Activated naive CD4-positive, alpha-beta T cell treated with anti-CD3 and anti-CD28 coated beads, Interleukin-2, amount 10 ng/mL, durations not matched to agents 7 days and 5 days (primary cell): ENCODE data around the gene MUC21.
"Not testable (repeated sequence)": the region's sequence is repeated elsewhere in the genome, so short reads cannot be mapped to it uniquely, and the experiment has no call there.

Source experiments
- CTCF ChIA-PET: fragments of 350-600 bp; sonication (Branson Sonifier 250); formaldehyde crosslinking; loops from one replicate; lab custom pipeline; 2021; ENCODE audit warnings: antibody characterized with exemption; lab: Charles Lee
- DNase-seq: peaks from one replicate; pipeline ENCODE4 v3.0.0-alpha.2; 2020
- H3K27ac Mint-ChIP-seq: one replicate; pipeline ENCODE4 v1.8.0; 2021; ENCODE audit warnings: mild to moderate bottlenecking, moderate library complexity, mixed read lengths
- H3K27me3 Mint-ChIP-seq: one replicate; pipeline ENCODE4 v1.8.0; 2021; ENCODE audit warnings: mild to moderate bottlenecking, mixed read lengths
- H3K36me3 Mint-ChIP-seq: one replicate; pipeline ENCODE4 v1.8.0; 2021; ENCODE audit warnings: mixed read lengths
- H3K4me1 Mint-ChIP-seq: one replicate; pipeline ENCODE4 v1.8.0; 2021; ENCODE audit warnings: mixed read lengths
- H3K4me3 Mint-ChIP-seq: one replicate; pipeline ENCODE4 v1.8.0; 2021; ENCODE audit warnings: mild to moderate bottlenecking, moderate library complexity, mixed read lengths
- H3K9me3 Mint-ChIP-seq: one replicate; pipeline ENCODE4 v1.8.0; 2021; ENCODE audit warnings: mixed read lengths

The MUC21 gene

DNA sequence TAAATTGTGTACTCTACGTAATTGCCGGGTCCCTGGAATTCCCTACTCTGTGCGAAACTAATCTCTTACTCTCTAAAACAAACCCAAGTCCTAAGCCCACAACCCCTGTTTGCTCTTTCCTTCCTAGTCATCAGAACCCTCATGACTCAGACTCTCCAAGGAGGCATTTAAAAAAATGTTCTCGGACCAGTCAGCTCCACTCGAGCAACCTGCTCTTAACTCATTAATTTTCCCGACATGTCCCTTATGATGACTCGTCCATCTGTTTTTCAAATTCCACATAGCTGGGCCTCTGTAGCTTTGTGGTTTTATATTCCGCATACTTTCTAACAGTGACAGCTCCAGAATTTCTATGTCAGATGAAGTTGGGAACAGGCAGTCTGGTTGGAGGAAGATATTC, 24.2 kb downstream of the MUC21 start:
- Mint-ChIP-seq H3K36me3 (no peaks in the 10 kb centered on the region), H3K27ac (no peak overlapping the region), H3K9me3 (no peaks in the 10 kb centered on the region), H3K4me3 (no peak overlapping the region), H3K4me1 (peaks cover 9% of the 10 kb centered on the region), H3K27me3 (peaks cover 32% of the 10 kb centered on the region)
- no peak for DNase-seq
- CTCF ChIA-PET: interaction anchor here (1.1 kb wide), 1 partner anchor 9 kb away, joined by 3 read pairs; no protein-coding TSS in a partner anchor

DNA sequence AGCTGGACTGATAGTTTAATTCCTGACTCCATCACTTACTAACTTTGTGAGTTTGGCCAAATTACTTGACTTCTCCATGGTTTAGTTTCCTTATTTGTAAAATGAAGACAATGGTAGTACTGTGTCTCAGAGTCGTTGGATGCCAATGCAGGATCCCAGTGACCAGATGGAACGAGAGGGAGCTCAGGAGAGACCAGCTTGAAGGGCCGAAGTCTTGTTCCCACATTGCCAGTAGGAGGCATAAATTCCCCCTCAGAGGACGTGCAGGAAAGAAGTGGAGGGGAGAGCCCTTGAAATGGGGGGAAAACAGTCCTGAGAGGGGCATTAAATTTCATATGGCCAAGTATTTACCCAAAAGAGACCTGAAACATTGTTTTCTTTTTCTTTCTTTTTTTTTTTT, 24.6 kb downstream of the MUC21 start:
- no peak overlapping the region for H3K4me3 Mint-ChIP-seq
- H3K4me1 Mint-ChIP-seq: peaks cover 9% of the 10 kb centered on the region
- H3K27me3 Mint-ChIP-seq: peaks cover 37% of the 10 kb centered on the region
- H3K27ac Mint-ChIP-seq: no peak overlapping the region
- no peaks in the 10 kb centered on the region for H3K36me3 Mint-ChIP-seq
- H3K9me3 Mint-ChIP-seq: no peaks in the 10 kb centered on the region
- CTCF ChIA-PET: interaction anchor here (1.1 kb wide), 1 partner anchor 10 kb away, joined by 3 read pairs; no protein-coding TSS in a partner anchor
- DNase-seq: no peak

DNA sequence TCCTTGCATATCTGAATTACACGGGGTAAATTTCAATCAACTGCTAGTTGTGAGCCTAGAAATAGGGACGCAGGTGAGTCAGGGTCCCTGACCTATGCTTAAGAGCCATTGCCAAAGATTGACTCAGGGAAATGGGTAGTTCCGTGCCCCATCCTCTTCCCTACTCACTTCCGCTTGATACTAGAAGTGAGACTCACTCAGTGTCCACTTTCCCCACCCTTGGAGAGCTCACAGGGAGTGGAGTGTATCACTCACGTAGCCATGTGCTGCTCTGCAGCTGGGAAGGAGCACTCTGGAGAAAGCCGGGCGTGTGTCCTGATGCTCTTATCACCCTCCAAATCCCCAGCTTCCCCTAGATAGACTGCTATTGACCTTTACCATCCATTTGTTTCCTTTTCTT, 26.2 kb downstream of the MUC21 start:
- no peaks in the 10 kb centered on the region for H3K9me3 Mint-ChIP-seq
- no peak overlapping the region for H3K27ac Mint-ChIP-seq
- no peak overlapping the region for H3K4me3 Mint-ChIP-seq
- CTCF ChIA-PET: no interaction called here
- DNase-seq: no peak
- H3K27me3 Mint-ChIP-seq: peaks cover 44% of the 10 kb centered on the region
- H3K36me3 Mint-ChIP-seq: no peaks in the 10 kb centered on the region
- peaks cover 7% of the 10 kb centered on the region for H3K4me1 Mint-ChIP-seq

DNA sequence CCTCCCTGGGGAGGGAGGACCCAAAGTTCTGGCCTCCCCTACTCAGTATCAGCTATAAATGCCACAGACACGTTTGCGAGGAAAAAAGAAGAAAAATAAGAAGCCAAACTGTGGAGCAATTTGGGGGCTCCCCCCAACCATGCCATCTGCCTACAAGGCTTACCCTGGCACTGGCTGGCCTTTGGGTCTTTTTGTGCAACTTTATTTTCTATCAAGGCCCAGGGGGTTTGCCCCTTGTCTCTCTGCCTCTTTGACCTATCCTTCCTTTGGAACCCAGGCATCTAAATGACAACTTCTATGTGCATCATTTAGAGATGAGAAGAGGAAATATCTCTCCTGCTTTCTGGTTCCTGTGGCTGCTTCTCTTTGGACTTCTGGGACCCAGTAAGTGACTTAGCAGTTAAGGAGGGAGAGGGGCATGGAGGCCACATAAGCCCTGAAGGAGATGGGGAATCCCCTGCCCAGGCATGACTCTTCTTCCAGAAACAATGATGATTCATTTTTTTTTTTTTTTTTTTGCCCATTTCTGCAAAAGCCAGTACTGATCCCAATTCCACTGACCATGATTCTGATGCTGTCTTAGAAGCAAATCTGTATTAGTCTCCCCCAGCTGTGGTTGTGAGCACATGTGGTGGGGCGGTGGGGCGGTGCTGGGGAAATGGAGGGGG, 27.0 kb downstream of the MUC21 start, which contains the start of gene MUC22:
TSS of gene MUC22 (plus strand) at position 82 of the 668 bp plus-strand sequence. CDS start at position 315, 233 bp downstream.
- CTCF ChIA-PET: no interaction called here
- Mint-ChIP-seq H3K4me3 (no peak within 1 kb of the TSS), H3K4me1 (no peaks in the 10 kb centered on the region), H3K27ac (no peak within 1 kb of the TSS), H3K9me3 (no peaks in the 10 kb centered on the region), H3K36me3 (no peaks in the 10 kb centered on the region), H3K27me3 (peaks cover 47% of the 10 kb centered on the region)
- no peak for DNase-seq

DNA sequence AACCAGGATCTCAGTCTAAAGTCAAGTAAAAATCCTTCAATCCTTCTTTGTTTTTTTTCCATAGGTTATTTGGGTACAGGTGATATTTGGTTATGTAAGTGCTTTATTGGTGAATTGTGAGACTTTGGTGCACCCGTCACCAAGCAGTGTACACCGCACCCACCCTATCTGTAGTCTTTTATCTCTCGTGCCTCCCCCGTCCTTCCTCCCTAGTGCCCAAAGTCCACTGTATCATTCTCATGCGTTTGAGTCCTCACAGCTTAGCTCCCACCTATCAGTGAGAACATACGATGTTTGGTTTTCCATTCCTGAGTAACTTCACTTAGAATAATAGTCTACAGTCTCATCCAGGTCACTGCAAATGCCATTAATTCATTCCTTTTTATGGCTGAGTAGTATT, 27.6 kb downstream of the MUC21 start:
- H3K27me3 Mint-ChIP-seq: peaks cover 52% of the 10 kb centered on the region

DNA sequence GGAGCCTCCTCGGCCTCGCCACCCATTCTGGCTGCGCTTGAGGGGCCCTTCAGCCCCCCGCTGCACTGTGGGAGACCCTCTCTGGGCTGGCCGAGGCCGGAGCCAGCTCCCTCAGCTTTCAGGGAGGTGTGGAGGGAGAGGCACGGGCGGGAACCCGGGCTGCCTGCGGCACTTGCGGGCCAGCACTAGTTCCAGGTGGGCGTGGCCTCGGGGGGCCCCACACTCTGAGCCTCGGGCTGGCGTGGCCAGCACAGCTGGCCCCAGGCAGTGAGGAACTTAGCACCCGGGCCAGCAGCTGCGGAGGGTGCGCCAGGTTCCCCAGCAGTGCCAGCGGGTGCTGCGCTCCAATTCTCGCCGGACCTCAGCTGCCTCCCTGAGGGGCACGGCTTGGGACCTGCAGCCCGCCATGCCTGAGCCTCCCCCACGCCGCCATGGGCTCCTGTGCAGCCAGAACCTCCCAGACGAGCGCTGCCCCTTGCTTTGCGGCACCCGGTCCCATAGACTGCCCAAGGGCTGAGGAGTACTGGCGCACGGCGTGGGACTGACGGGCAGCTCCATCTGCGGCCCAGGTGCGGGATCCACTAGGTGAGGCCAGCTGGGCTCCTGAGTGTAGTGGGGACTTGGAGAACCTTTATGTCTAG, 33.3 kb downstream of the MUC21 start:
- H3K4me3 Mint-ChIP-seq: no peak overlapping the region
- H3K27me3 Mint-ChIP-seq: peaks cover 36% of the 10 kb centered on the region
- no peaks in the 10 kb centered on the region for H3K36me3 Mint-ChIP-seq
- H3K9me3 Mint-ChIP-seq: no peaks in the 10 kb centered on the region
- no peak for DNase-seq
- no peak overlapping the region for H3K27ac Mint-ChIP-seq
- H3K4me1 Mint-ChIP-seq: no peaks in the 10 kb centered on the region
- CTCF ChIA-PET: no interaction called here

More for the DNA sequence above, 27.6 kb downstream of the MUC21 start:
- CTCF ChIA-PET: no interaction called here
- H3K4me3 Mint-ChIP-seq: no peak overlapping the region
- H3K9me3 Mint-ChIP-seq: no peaks in the 10 kb centered on the region
- H3K4me1 Mint-ChIP-seq: no peaks in the 10 kb centered on the region
- H3K27ac Mint-ChIP-seq: no peak overlapping the region
- H3K36me3 Mint-ChIP-seq: no peaks in the 10 kb centered on the region
- no peak for DNase-seq

DNA sequence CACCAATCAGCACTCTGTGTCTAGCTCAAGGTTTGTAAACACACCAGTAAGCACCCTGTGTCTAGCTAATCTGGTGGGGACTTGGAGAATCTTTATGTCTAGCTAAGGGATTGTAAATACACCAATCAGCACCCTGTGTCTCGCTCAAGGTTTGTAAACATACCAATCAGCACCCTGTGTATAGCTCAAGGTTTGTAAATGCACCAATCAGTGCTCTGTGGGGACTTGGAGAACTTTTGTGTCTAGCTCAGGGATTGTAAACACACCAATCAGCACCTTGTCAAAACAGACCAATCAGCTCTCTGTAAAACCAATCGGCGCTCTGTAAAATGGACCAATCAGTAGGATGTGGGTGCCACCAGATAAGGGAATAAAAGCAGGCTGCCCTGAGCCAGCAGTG, 33.9 kb downstream of the MUC21 start:
- DNase-seq, H3K4me3 Mint-ChIP-seq, H3K36me3 Mint-ChIP-seq, H3K9me3 Mint-ChIP-seq, CTCF ChIA-PET, H3K27ac Mint-ChIP-seq, H3K4me1 Mint-ChIP-seq: not testable (repeated sequence)
- H3K27me3 Mint-ChIP-seq: peaks cover 35% of the 10 kb centered on the region

DNA sequence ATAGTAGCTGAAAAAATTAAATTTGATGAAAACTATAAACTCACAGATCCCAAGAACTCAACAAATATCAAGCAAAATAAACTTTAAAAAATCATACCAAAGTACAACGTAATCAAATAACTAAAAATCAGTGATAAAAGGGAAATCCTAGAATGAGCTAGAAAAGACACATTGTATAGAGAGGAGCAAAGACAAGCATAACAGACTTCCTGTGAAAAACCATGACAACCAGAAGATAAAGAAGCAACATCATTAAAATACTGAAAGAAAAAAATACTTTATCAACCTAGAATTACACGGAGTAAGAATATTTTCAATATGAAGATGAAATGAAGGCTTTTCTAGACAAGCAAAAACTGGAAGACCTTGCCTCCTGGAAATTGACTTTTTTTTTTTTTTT, 36.5 kb downstream of the MUC21 start:
- CTCF ChIA-PET: no interaction called here
- Mint-ChIP-seq H3K4me3 (no peak overlapping the region), H3K9me3 (no peaks in the 10 kb centered on the region), H3K27ac (no peak overlapping the region), H3K4me1 (no peaks in the 10 kb centered on the region), H3K36me3 (no peaks in the 10 kb centered on the region), H3K27me3 (peaks cover 25% of the 10 kb centered on the region)
- no peak for DNase-seq

DNA sequence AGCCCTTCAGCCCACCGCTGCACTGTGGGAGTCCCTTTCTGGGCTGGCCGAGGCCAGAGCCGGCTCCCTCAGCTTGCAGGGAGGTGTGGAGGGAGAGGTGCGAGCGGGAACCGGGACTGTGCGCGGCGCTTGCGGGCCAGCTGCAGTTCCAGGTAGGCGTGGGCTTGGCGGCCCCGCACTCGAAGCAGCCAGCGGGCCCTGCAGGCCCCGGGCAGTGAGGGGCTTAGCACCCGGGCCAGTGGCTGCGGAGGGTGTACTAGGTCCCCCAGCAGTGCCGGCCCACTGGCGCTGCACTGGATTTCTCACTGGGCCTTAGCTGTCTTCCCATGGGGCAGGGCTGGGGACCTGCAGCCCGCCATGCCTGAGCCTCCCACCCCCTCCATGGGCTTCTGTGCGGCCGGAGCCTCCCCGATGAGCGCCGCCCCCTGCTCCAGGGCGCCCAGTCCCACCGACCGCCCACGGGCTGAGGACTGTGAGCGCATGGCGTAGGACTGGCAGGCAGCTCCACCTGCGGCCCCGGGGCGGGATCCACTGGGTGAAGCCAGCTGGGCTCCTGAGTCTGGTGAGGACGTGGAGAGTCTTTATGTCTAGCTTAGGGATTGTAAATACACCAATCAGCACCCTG, 37.2 kb downstream of the MUC21 start:
- H3K27ac Mint-ChIP-seq, H3K4me3 Mint-ChIP-seq, H3K4me1 Mint-ChIP-seq, DNase-seq, CTCF ChIA-PET, H3K9me3 Mint-ChIP-seq, H3K36me3 Mint-ChIP-seq: not testable (repeated sequence)
- peaks cover 31% of the 10 kb centered on the region for H3K27me3 Mint-ChIP-seq

DNA sequence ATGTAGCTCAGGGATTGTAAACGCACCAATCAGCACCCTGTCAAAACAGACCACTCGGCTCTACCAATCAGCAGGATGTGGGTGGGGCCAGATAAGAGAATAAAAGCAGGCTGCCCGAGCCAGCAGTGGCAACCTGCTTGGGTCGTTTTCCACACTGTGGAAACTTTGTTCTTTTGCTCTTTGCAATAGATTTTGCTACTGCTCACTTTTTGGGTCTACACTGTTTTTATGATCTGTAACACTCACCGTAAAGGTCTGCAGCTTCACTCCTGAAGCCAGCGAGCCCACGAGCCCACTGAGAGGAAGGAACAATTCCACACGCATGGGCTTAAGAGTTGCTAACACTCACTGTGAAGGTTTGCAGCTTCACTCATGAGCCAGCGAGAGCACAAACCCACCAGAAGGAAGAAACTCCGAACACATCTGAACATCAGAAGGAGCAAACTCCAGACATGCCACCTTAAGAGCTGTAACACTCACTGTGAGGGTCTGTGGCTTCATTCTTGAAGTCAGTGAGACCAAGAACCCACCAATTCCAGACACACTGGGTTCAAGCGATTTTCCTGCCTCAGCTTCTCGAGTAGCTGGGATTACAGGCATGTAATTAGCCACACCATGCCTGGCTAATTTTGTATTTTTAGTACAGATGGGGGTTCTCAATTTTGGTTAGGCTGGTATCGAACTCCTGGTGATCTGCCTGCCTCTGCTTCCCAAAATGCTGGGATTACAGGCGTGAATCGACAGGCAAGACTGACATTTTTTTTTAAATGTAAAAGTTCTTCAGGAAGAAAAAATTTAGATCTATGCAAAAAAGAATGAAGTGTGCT, 38.4 kb downstream of the MUC21 start:
- H3K27ac Mint-ChIP-seq, H3K4me3 Mint-ChIP-seq, H3K36me3 Mint-ChIP-seq, H3K4me1 Mint-ChIP-seq, CTCF ChIA-PET, H3K9me3 Mint-ChIP-seq, DNase-seq: not testable (repeated sequence)
- peaks cover 32% of the 10 kb centered on the region for H3K27me3 Mint-ChIP-seq

DNA sequence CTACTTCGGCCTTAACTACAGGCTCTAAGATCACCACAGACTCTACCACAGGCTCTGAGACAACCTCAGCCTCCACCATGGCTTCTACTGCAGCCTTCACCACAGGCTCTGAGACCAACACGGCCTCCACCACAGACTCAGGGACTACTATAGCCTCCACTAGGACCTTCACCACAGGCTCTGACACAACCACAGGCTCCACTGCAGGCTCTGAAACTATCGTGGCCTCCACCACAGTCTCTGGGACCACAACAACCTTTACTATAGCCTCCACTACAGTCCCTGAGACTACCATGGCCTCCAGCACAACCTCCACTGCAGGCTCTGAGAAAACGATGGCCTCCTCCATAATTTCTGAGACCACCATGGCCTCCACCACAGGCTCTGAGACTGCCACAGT, 42.1 kb downstream of the MUC21 start:
- Mint-ChIP-seq H3K27me3 (peaks cover 26% of the 10 kb centered on the region), H3K9me3 (no peaks in the 10 kb centered on the region), H3K4me3 (no peak overlapping the region), H3K36me3 (no peaks in the 10 kb centered on the region), H3K27ac (no peak overlapping the region), H3K4me1 (no peaks in the 10 kb centered on the region)
- DNase-seq: no peak
- CTCF ChIA-PET: no interaction called here

DNA sequence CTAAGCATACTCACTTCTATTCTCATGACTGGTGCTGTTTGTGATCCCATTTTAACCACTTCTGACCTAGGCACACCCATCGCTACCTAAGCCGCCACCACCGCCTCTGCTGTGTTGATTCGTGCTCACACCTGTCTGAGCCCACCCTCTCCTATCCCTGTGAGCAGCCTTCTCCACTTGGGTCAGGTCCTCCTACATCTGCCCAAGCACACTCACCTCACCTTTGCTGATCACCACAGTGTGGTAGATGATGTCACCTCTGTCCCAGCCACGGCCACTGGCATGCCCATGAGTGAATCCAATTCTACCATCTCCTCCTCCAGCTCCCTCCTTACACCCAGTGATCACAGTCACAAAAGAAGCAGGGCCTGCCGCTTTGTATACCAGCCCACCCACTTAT, 47.6 kb downstream of the MUC21 start:
- no peak for DNase-seq
- CTCF ChIA-PET: no interaction called here
- no peaks in the 10 kb centered on the region for H3K9me3 Mint-ChIP-seq
- no peak overlapping the region for H3K27ac Mint-ChIP-seq
- H3K4me3 Mint-ChIP-seq: no peak overlapping the region
- no peaks in the 10 kb centered on the region for H3K4me1 Mint-ChIP-seq
- H3K36me3 Mint-ChIP-seq: no peaks in the 10 kb centered on the region
- H3K27me3 Mint-ChIP-seq: peaks cover 11% of the 10 kb centered on the region

DNA sequence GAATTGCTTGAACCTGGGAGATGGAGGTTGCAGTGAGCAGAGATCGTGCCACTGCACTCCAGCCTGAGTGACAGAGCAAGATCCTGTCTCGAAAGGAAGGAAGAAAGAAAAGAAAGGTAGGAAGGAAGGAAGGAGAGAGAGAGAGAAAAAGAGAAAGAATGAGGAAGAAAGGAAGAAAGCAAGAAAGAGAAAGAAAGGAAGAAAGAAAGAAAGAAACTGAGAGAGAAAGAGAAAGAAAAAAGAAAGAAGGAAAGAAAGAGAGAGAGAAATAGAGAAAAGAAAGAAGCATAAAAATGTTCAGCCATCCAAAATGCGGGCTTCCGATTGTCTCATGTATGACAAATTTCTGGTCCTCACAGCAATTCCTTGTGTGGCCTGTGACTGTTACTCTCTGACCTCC, 49.6 kb downstream of the MUC21 start:
- Mint-ChIP-seq H3K4me3 (no peak overlapping the region), H3K27ac (no peak overlapping the region), H3K27me3 (peaks cover 9% of the 10 kb centered on the region), H3K9me3 (no peaks in the 10 kb centered on the region), H3K4me1 (no peaks in the 10 kb centered on the region), H3K36me3 (no peaks in the 10 kb centered on the region)
- CTCF ChIA-PET: no interaction called here
- DNase-seq: no peak

DNA sequence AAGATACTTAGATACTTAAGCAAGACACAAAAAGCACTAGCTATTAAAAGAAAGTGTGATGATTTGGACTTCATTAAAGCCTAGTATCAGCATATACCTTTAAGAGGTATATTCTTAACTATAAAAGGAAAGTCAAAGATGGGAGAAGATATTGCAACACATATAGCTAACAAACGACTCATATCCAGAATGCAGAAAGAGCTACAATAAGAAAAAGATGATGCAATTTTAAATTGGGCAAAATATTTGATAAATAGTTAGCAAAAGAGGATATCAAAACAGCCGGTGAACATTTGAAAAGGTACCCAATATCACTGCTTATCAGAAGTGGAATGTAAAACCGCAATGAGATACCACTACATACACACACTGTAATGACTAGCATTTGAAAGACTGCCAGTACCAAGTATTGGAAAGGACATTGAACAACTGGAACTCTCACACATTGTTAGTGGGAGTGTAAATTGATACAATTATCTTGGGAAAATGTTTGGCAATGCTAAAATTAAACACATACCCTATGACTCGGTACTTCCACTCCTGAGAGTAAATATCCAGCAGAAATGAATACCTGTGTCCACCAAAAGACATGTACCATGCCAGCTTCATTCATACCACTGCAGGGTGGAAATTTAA, 52.5 kb downstream of the MUC21 start:
- Mint-ChIP-seq H3K27me3 (peaks cover 14% of the 10 kb centered on the region), H3K27ac (no peak overlapping the region), H3K9me3 (no peaks in the 10 kb centered on the region), H3K4me3 (no peak overlapping the region), H3K36me3 (no peaks in the 10 kb centered on the region), H3K4me1 (no peaks in the 10 kb centered on the region)
- CTCF ChIA-PET: no interaction called here
- no peak for DNase-seq
